Endothelial cell (in vitro differentiated cells): ENCODE measurements around the gene MAGEB18. TPM values are rescaled to one million over a fixed set of nuclear protein-coding genes. Genes with fewer than 3 reads are reported as not detected.

ENCODE experiments used
- DNase-seq: peaks from one replicate; pipeline ENCODE4 v3.0.0; 2021; ENCODE audit warnings: low spot score
- H3K27ac Mint-ChIP-seq: one replicate; pipeline ENCODE4 v1.8.0; 2021; ENCODE audit warnings: mixed read lengths, inconsistent platforms; ENCODE audit not compliant: unreplicated experiment
- H3K27me3 Mint-ChIP-seq: one replicate; pipeline ENCODE4 v1.8.0; 2021; ENCODE audit warnings: mild to moderate bottlenecking, moderate library complexity, mixed read lengths, inconsistent platforms; ENCODE audit not compliant: unreplicated experiment
- H3K36me3 Mint-ChIP-seq: one replicate; pipeline ENCODE4 v1.8.0; 2021; ENCODE audit warnings: mild to moderate bottlenecking, low read depth, mixed read lengths, inconsistent platforms; ENCODE audit not compliant: unreplicated experiment
- H3K4me1 Mint-ChIP-seq: one replicate; pipeline ENCODE4 v1.8.0; 2021; ENCODE audit warnings: mild to moderate bottlenecking, mixed read lengths, inconsistent platforms; ENCODE audit not compliant: unreplicated experiment
- H3K4me3 Mint-ChIP-seq: one replicate; pipeline ENCODE4 v1.8.0; 2021; ENCODE audit warnings: mild to moderate bottlenecking, mixed read lengths, inconsistent platforms; ENCODE audit not compliant: unreplicated experiment
- H3K9me3 Mint-ChIP-seq: one replicate; pipeline ENCODE4 v1.8.0; 2021; ENCODE audit warnings: mixed read lengths, inconsistent platforms; ENCODE audit not compliant: unreplicated experiment
- long read RNA-seq: library from polyadenylated mRNA; unstranded; transcript quantifications from one replicate; pipeline ENCODE4 v2.0.0, GENCODE V29; 2020; ENCODE audit not compliant: unreplicated experiment
- total RNA-seq: library from RNA; stranded (reverse); fragmentation: NEBNext Ultra II Directional; extraction: Animal tissue kit (Norgen Biotek cat#: 25700); gene quantifications from one replicate; pipeline ENCODE4 v1.2.1, GENCODE V29; 2021; ENCODE audit not compliant: unreplicated experiment
- TF ChIP-seq, protein P1 (sequence below): fragments of 200-600 bp; sonication (generic); IDR thresholded peaks from one replicate; pipeline ENCODE4 v1.5.0; 2021; ENCODE audit warnings: antibody characterized with exemption; ENCODE audit not compliant: unreplicated experiment

MAGEB18 gene
- not detected for total RNA-seq
- long read RNA-seq: 0 reads

DNA sequence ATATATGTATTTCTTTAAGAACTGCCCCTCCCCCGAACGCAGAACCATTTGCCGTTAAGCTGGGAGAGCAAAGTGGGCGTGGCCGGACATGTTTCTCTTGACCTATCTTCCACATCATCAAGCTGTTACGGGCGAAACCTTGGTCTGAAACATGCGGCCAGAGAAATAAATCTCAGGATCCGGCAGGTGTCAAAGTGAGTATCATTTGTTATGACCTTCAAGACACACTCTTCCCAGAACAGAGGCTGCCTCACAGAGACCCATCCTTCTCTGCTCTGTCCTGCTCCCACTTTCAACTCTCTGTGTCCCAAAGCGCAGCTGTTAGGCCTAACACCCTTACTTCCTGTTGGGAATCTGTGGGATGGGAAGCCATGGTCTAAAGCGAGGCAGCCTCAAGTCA lies at the start of gene MAGEB18:
MAGEB18 (plus strand) TSS at position 70 of the 400 bp plus-strand sequence. CDS start 643 bp downstream, outside the sequence.
- Mint-ChIP-seq H3K27me3 (no peaks in the 10 kb centered on the region), H3K4me1 (no peaks in the 10 kb centered on the region), H3K4me3 (no peak within 1 kb of the TSS), H3K9me3 (no peaks in the 10 kb centered on the region), H3K27ac (no peak within 1 kb of the TSS), H3K36me3 (no peaks in the 10 kb centered on the region)
- no peak for DNase-seq
- TF ChIP-seq, protein P1, sequence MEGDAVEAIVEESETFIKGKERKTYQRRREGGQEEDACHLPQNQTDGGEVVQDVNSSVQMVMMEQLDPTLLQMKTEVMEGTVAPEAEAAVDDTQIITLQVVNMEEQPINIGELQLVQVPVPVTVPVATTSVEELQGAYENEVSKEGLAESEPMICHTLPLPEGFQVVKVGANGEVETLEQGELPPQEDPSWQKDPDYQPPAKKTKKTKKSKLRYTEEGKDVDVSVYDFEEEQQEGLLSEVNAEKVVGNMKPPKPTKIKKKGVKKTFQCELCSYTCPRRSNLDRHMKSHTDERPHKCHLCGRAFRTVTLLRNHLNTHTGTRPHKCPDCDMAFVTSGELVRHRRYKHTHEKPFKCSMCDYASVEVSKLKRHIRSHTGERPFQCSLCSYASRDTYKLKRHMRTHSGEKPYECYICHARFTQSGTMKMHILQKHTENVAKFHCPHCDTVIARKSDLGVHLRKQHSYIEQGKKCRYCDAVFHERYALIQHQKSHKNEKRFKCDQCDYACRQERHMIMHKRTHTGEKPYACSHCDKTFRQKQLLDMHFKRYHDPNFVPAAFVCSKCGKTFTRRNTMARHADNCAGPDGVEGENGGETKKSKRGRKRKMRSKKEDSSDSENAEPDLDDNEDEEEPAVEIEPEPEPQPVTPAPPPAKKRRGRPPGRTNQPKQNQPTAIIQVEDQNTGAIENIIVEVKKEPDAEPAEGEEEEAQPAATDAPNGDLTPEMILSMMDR: no peak

DNA sequence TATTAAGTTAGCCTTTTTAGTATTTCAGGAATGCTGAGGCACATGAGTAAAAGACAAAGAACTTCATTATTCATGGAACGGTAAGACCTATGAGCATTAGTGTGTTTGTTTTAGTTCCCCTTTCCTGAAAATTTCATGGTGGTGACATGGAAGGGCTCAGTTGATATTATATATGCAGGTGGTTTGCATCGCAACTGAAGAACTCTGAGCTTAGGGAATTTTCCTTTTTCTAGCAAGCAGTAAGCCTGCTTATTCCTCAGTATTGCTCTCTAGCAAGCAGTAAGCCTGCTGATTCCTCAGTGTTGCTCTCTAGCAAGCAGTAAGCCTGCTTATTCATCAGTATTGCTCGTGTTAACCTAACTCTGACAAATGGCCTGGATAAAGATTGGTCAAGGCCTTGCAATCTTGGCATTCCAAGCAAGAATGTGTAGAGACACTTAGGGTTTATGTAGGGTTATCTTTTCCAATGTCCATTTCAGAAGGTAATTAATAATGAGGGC lies 37.7 kb upstream of the MAGEB18 start:
- no peaks in the 10 kb centered on the region for H3K27me3 Mint-ChIP-seq
- H3K27ac Mint-ChIP-seq: no peak overlapping the region
- no peak overlapping the region for H3K4me3 Mint-ChIP-seq
- H3K36me3 Mint-ChIP-seq: no peaks in the 10 kb centered on the region
- no peaks in the 10 kb centered on the region for H3K9me3 Mint-ChIP-seq
- no peaks in the 10 kb centered on the region for H3K4me1 Mint-ChIP-seq
- no peak for DNase-seq
- TF ChIP-seq, protein P1: no peak

DNA sequence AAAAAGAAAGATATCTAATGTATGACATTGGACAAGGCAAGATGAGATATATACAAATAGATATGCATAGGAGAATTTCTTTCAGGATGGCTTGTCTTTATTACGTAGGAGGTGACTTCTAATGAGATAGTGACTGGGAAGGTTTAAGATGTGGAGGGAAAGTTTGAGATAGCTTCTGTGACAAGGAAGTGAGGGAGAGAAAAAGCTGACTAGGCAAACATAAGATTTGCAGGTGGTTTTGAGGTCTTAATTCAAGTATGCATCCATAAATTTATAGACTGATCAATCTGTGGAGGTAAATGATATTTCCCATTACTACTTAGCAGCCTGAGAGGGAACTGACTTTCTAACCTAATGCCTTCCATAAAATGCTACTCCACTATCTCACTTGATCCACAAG lies 29.0 kb upstream of the MAGEB18 start:
- H3K9me3 Mint-ChIP-seq: no peaks in the 10 kb centered on the region

DNA sequence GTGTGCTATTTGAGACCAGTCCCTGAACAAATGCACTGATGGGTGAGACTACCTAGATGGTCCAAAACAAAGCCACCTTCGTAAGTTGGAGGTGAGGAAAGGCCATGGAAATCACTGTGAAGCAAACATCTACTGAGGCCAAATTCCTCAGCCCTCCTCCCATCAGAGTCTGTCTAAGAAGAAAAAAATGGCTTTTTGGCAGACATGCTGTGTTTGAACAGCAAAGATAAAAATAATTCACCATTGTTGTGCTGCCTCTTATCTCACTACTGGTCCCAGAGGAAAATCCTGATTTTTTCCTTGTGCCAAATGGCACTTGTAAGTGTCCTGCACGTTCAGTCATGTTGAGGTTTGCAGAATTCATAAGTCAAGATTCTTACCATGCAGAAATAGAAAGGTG lies 7.9 kb downstream of the MAGEB18 start:
- DNase-seq: no peak
- H3K9me3 Mint-ChIP-seq: no peaks in the 10 kb centered on the region
- no peak overlapping the region for H3K27ac Mint-ChIP-seq
- TF ChIP-seq, protein P1: no peak
- H3K36me3 Mint-ChIP-seq: no peaks in the 10 kb centered on the region
- H3K27me3 Mint-ChIP-seq: no peaks in the 10 kb centered on the region
- H3K4me3 Mint-ChIP-seq: no peak overlapping the region
- H3K4me1 Mint-ChIP-seq: no peaks in the 10 kb centered on the region

More for the DNA sequence above, 29.0 kb upstream of the MAGEB18 start:
- Mint-ChIP-seq H3K4me3 (no peak overlapping the region), H3K27me3 (no peaks in the 10 kb centered on the region), H3K36me3 (no peaks in the 10 kb centered on the region), H3K4me1 (no peaks in the 10 kb centered on the region), H3K27ac (no peak overlapping the region)
- TF ChIP-seq, protein P1: no peak
- DNase-seq: no peak

DNA sequence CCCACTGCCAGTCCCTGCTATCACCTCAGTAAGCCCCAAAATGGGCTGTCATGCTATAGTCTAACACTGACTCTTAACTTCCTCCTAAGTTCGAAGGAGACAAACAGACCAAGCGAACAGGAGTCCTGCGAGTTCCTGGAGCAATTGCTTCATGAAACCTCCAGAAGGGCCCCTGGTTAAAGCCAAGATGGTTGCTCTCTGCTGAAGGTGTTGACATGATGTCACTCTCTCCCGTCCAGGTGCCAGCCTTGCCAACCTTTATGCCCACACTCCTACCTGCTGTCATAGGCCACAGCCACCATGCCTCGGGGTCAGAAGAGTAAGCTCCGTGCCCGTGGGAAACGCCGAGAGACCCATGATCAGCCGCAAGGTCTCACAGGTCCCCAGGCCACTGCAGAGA lies 22.2 kb downstream of the MAGEB18 start, which contains the start of gene MAGEB6B:
MAGEB6B (plus strand) TSS at position 301 of the 400 bp plus-strand sequence; CDS start at position 301, 0 bp downstream.
- no peaks in the 10 kb centered on the region for H3K9me3 Mint-ChIP-seq
- no peaks in the 10 kb centered on the region for H3K27me3 Mint-ChIP-seq
- TF ChIP-seq, protein P1: no peak
- H3K4me3 Mint-ChIP-seq: no peak within 1 kb of the TSS
- H3K4me1 Mint-ChIP-seq: no peaks in the 10 kb centered on the region
- DNase-seq: no peak
- H3K36me3 Mint-ChIP-seq: no peaks in the 10 kb centered on the region
- H3K27ac Mint-ChIP-seq: no peak within 1 kb of the TSS

Other genes with a start within 250 kb of the MAGEB18 start
- gene MAGEB6B, start 22.3 kb downstream of the MAGEB18 start, total RNA-seq: not detected
- gene MAGEB6, start 54.1 kb downstream of the MAGEB18 start, total RNA-seq: not detected
- gene MAGEB5, start 77.8 kb downstream of the MAGEB18 start, total RNA-seq: not detected